ELR (cell line): ENCODE measurements around the gene ZNF804A.
"Not testable (repeated sequence)": the region's sequence is repeated elsewhere in the genome, so short reads cannot be mapped to it uniquely, and the experiment has no call there.

Source experiments
- DNase-seq: peaks from one replicate; pipeline ENCODE4 v3.0.0-alpha.2; 2015; ENCODE audit warnings: low read depth

The ZNF804A gene

DNA sequence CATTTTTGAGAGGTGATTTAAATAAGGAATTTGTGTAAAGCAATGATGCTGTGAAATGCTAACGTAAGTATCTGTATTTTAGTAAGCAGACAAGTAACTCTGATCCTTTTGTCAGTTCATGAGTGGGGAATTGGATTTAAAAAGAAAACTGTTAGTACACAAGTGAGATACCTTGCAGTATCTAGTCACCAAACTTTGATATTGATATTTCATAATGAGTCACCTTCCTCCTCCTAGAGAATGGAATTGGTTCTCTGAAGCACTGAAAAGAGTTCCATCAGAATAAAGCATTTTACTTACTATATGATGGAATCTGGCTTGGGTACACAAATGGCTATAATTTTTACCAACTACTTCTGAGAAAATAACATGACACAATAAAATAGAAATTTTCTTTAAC is 232.2 kb downstream of the ZNF804A start:
- peak; percentile 40 for DNase-seq

DNA sequence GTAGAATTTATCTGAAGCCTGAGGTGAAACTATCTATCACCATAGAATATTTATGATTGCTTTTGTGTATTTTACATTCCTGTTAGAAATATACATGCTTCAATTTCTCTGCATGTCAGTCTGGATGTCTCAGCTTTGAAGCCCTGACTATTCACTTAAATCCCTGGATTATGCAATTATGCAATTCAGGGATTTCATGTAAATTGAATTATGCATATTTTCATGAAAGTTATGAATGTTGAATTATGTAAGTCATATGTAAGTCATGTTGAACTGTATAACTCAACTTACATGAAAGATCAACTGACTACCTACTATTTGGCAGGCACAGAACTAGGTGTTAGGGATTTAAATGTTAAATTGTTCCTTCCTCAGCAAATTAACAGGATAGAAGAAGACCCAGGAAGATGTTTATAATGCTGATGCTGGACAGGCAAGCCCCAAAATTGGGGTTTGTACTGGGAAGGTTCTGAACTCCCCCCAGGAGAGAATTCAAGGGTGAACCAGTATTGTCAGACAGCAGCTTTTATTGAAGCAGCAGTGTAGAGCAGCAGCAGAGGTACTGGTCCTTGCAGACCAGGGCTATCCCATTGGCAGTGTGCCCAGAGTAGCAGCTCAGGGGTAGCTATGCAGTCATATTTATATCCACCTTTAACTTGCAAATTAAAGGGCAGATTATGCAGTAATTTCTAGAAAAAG is 236.5 kb downstream of the ZNF804A start:
- DNase-seq = no peak

DNA sequence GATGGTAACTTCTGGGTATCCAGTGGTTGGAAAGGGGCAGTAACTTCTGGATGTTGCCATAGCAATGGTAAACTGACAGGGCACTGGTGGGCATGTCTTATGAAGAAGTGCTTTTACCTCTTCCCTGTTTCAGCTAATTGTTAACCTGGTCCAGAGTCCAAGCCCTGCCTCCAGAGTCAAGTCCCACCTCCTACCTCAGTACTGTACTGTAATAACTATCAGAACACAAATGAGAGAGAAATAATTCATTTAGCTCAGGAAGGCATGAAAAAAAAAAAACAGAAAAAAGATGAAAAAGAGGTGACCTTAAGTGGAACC is 237.0 kb downstream of the ZNF804A start:
- no peak for DNase-seq

DNA sequence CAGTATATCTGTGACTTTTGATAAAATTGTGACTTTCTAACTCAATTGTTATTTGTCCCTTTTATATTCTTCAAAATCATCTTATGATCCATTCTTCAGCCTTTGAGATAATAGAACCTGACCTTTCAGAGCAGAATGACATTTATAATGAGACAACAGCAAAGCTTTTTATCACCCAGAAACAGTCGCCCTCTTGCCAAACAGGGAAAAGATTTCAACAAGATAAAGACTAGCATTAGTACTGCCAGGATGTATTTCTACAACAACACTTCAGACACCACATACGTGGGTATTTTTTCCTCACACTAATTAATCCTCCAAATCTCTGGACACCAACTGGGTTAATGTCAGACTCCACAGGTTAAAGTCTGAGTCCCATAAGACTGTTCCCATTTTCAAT is 249.0 kb downstream of the ZNF804A start:
- no peak for DNase-seq

DNA sequence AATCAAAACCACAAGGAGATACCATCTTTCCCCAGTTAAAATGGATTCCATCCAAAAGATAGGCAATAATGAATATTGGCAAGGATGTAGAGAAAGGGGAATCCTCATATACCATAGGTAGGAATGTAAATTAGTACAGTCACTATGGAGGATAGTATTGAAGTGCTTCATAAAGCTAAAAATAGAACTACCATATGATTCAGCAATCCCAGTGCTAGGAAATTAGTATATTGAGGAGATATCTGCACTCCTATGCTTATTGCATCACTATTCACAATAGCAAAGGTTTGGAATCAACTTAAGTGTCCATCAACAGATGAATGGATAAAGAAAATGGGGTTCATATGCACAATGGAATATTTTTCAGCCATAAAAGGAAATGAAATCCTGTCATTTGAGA is 251.2 kb downstream of the ZNF804A start:
- DNase-seq = peak; percentile 40

DNA sequence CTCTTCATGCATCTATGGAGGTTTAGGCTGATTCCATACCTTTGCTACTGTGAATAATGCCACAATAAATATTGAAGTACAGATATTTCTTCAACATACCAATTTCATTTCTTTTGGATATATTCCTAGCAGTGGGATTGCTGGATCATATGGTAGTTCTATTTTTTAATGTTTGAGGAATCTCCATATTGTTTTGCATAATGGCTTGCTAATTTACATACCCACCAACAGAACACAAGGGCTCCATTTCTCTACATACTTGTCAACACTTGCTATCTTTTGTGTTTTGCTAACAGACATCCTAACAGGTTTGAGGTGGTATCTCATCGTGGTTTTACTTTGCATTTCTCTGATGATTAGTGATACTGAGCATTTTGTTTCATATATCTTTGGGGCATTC is 253.2 kb downstream of the ZNF804A start:
- DNase-seq = no peak

DNA sequence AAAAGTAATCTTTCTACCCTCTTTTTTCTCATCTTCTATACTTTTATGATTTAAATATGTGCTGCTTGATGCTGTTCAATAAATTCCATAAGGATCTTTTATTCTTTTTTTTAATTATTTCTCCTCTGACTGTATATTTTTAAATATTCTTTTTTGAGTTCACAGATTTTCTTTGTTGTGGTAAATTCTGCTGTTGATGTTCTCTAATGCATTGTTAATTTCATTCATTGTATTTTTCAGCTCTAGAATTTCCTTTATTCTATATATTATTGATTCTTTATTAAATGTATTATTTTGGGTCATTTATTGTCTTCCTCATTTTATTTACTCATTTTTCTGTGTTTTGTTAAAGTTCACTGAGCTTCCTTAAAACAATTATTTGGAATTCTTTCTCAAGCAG is 260.9 kb downstream of the ZNF804A start:
- no peak for DNase-seq

DNA sequence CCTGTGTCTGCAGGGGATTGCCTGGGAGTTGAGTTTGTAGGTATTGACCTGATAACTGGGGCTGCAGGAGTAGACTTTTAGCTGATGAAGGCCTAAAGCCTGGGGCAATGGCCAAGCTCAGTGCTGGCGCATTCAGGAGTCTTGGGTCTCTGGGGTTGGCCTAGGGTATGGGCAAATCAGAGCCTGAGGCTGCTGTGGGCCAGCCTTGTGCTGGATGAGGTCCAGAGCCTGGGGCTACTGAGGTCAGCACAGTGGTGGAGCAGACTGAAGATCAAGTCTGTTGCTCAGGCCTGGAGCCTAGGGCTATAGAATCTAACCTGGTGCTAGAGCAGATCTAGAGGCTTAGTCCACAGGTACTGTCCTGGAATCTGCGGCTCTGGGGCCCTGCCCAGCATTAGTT is 262.4 kb downstream of the ZNF804A start:
- DNase-seq = no peak

DNA sequence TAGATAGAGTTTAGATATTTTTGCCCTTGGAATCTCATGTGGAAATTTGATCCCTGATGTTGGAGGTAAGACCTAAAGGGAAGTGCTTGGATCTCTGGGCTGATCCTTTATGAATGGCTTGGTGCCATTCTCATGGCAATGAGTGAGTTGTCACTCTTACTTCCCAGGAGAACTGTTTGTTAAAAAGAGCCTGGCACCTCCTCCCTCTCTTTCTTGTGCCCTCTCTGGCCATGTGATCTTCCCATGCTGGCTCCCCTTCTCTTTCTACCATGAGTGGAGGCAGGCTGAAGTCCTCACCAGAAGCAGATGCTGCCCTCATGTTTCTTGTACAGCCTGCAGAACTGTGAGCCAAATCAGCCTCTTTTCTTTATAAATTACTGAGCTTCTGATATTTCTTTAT is 276.9 kb downstream of the ZNF804A start:
- DNase-seq = no peak

DNA sequence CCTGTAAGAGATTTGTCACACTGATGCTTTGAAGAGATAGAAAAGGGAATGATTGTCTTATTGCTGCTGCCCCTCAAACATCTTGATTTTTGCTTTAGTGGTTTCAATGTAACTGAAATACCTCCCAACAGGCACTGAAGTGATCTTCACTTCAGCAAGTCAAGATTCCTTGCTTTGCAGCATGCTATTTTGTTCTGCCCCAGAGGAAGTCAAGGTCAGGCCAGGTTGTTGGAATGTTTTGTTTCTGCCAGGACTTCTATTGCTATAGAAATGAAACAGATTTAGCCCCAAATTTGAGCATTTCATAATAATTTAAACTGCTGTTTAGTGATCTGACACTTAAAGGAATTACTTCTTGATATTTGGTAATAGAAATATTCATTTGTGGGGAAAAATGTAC is 277.6 kb downstream of the ZNF804A start:
- no peak for DNase-seq

DNA sequence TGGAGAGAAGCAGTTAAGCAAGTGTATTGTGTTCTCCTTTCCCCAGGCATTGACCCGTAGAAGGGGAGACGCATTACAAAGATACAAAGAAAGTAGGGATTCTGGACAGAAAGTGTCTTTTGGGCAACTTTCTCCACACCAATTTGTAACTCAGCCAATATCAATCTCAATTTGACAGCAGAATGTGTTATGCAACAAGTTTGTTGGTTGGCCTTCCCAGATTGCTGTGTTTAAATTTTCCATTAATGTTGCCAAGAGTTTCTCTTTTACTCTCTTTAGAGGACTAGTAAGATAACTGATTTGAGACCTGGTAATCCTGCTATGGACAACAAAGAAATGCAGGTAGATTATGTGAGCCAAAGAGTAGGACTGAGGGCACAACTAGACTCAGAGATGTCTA is 279.6 kb downstream of the ZNF804A start:
- DNase-seq = no peak

DNA sequence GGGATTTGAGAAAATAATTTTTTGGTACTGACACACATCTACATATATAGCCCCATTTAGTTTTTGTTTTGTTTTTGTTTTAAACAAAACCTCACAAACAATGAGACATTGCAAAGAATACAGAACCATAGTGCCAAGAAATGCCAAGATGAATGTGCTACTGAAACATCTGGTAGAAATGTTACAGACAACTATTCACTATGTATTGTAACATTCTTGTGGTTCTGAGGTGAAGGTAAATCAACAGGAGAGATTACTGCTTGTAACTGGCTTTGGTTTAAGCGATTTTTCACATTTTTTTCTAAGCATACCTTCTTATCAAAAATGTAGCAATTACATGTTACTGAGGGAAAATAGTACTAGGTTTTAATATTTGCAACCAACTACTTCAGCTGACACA is 281.3 kb downstream of the ZNF804A start:
- peak; percentile 46 for DNase-seq

DNA sequence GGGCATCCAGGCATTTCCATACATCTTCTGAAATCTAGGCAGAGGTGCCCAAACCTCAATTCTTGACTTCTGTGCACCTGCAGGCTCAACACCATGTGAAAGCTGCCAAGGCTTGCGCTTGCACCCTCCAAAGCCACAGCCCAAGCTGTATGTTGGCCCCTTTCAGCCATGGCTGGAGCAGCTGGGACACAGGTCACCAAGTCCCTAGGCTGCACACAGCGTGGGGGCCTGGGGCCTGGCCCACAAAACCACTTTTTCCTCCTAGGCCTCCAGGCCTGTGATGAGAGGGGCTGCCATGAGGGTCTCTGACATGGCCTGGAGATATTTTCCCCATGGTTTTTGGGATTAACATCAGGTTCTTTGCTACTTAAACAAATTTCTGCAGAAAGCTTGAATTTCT is 288.3 kb downstream of the ZNF804A start:
- not testable (repeated sequence) for DNase-seq

DNA sequence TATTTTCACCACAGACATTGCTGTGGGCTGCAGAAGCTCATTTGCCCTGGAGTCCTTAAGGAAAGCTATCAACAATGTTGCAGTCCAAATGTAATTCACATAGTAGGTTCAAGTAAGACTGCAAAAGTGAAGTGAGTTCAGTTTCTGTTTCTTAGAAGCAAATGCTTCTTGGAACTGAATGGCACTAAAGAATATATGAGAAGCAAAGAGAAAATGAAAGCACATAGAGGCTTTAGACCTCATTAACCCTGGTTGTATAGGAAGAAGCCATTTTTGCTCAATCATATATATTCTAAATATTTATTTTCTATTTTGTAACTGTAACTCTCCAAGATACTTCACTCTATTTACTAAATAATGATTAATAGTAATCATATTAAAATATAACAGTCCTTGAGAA is 292.0 kb downstream of the ZNF804A start:
- DNase-seq = peak; percentile 40

DNA sequence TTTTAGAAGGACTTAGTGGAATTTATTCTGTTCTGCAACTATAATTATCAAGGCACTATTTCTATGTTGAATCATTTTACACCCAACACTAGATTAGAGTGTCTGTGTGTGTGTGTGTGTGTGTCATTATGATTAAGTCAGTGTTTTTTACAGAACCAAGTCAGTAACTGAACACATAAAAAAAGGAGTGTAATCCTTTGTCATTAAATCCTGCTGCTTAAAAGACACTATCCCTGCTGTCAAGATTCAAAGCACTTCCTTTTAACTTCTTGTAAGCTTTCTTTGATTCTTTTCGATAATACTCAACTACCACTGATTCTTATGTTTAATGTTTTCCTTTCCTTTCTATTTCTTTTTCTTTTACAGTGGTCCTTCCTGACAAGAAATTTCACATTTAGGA is 306.7 kb downstream of the ZNF804A start:
- peak; percentile 29 for DNase-seq

DNA sequence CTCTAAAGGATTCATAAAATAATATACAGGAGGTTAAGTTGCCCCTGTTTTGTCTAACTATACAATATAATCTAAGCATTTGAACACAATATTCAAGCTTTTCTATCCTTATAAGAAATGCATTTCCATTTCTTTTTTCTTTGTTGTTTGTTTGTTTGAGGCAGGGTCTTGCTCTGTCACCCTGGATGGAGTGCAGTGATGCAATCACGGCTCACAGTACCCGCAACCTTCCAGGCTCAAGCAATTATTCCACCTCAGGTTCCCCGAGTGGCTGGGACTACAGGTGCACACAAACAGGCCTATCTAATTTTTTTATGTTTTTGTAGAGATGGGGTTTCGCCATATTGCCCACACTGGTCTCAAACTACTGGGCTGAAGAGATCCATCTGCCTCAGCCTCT is 307.8 kb downstream of the ZNF804A start:
- no peak for DNase-seq

DNA sequence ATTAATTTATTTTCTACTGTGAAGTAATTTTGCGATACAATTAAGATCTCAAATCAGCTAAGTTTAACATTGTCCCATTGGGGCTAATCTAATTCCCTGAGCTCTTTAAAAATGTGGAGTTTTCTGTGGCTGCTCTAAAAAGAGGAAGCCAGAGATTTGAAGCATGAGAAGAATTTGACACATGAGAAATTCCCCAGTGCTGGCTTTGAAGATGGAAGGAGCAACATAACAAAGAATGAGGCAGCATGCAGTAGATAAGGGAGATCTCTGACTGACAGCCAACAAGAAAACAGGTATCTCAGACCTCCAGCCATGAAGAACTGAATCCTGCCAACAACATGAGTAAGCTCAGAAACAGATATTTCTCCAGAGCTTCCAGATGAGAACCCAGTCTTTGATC is 308.4 kb downstream of the ZNF804A start:
- DNase-seq = no peak

DNA sequence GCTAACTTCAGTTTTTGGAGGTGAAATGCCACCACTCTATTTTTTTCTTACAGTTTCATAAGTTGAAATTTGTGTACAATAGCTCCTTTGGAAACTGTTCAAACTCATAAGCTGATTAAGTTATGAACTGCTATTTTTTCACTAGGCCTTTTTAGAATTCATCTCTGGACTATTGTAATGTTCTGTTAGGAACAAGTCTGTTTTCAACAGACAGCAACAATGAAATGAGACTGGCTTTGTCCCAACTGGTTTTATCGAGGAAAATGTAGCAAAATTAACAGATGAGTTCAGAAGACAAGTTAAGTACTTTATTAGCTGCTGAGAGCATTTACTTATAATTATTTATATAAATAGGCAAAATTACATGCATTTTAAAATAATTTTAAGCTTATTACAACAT is 310.6 kb downstream of the ZNF804A start:
- DNase-seq = no peak

DNA sequence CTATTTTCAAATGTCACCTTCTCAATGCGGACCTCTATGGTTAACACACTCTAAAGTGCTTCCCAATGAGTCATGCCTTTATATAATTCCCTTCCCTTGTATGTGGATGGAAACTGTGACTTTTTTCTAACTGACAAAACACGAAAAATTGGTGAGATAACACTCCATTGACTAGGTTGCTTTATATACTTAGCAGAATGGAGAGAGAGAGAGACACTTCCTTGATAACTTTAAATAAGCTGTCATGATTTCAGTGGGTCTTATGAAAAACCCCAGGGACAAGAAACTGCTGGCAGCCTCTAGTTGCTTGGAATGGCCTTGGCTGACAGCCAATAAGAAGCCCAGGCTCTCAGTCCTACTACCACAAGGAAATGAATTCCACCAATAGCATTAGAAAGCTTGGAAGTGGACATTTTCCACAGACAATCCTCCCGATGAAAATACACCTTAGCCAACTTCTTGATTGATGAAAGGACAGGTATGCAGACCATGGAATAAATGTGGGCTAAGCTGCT is 322.2 kb downstream of the ZNF804A start:
- DNase-seq = peak; percentile 24

DNA sequence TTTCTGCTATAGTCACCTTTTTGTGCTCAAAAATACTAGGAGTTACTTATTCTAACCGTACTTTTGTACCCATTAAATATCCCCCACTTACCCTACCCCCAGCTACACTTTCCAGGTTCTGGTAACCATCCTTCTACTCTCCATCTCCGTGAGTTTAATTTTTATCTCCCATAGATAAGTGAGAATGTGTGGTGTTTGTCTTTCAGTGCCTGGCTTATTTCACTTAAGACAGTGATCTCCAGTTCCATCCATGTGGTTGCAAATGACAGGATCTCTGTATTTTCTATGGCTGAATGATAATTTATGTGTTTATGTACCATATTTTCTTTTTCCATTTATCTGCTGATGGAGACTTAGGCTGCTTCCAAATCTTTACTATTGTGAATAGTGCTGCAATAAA is 323.3 kb downstream of the ZNF804A start:
- DNase-seq = no peak

DNA sequence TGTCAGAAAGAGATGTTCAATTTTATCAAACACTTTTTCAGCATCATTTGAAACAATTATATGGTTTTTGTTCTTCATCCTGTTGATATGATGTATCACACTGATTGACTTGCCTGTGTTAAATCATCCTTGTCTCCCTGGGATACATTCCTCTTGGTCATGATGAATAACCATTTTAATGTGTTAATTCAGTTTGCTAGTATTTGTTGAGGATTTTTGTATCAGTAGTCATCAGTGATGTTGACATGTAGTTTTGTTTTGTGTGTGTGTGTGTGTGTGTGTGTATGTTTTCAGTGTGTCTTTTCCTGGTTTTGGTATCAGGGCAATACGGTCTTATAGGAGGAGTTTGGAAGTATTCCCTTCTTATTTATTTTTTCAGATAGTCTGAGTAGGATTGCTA is 325.4 kb downstream of the ZNF804A start:
- peak; percentile 78 for DNase-seq

DNA sequence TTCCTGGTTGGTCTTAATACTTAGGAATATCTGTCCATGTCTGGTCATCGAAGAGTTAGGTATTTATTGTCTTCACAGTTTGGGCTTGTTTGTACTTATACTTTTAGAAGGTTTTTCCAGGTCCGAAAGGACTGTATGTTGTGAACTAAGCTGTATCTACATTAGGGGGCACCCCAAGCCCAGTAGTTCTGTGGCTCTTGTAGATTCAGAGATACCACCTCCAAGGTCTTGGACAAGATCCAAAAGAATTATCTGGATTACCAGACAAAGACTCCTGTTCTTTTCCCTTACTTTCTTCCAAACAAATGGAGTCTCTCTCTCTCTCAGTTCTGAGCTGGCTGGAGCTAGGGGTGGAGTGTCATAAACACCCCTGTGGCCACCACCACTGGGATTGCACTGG is 328.7 kb downstream of the ZNF804A start:
- no peak for DNase-seq

DNA sequence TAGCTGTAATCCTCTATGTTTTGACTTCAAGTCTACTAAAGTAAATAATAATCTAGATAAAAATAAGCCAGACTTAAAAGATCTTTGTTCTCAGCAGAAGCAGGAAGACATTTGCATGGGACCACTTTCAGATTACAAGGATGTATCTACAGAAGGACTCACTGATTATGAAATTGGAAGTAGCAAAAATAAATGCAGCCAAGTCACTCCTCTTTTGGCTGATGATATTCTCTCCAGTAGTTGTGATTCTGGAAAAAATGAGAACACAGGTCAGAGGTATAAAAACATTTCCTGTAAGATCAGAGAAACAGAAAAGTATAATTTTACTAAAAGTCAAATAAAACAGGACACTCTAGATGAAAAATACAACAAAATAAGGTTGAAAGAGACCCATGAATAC is 338.4 kb downstream of the ZNF804A start:
- DNase-seq = no peak

DNA sequence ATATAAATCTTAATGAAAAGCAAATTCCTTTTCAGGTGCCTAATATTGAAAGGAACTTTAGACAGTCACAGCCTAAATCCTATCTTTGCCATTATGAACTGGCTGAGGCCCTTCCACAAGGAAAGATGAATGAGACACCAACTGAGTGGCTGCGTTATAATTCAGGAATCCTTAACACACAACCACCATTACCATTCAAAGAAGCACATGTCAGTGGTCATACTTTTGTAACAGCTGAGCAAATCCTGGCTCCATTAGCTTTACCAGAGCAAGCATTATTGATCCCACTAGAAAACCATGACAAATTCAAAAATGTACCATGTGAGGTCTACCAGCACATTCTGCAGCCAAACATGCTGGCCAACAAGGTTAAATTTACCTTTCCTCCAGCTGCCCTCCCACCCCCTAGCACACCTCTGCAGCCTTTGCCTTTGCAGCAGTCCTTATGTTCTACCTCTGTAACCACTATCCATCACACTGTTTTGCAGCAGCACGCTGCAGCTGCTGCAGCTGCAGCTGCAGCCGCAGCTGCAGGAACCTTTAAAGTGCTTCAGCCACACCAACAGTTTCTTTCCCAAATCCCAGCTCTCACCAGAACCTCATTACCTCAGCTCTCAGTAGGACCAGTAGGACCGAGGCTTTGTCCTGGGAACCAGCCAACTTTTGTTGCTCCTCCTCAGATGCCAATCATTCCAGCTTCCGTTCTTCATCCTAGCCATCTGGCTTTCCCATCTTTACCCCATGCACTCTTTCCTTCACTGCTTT is 340.1 kb downstream of the ZNF804A start:
- DNase-seq = peak; percentile 32
